HG02798 (cell line): ENCODE data around the gene NALF2.

Experiments
- ATAC-seq: cut with Tn5 transposase; IDR thresholded peaks from one replicate; pipeline ENCODE4 v1.9.1; 2021; ENCODE audit warnings: mild to moderate bottlenecking; ENCODE audit not compliant: unreplicated experiment, poor library complexity

NALF2 gene

DNA sequence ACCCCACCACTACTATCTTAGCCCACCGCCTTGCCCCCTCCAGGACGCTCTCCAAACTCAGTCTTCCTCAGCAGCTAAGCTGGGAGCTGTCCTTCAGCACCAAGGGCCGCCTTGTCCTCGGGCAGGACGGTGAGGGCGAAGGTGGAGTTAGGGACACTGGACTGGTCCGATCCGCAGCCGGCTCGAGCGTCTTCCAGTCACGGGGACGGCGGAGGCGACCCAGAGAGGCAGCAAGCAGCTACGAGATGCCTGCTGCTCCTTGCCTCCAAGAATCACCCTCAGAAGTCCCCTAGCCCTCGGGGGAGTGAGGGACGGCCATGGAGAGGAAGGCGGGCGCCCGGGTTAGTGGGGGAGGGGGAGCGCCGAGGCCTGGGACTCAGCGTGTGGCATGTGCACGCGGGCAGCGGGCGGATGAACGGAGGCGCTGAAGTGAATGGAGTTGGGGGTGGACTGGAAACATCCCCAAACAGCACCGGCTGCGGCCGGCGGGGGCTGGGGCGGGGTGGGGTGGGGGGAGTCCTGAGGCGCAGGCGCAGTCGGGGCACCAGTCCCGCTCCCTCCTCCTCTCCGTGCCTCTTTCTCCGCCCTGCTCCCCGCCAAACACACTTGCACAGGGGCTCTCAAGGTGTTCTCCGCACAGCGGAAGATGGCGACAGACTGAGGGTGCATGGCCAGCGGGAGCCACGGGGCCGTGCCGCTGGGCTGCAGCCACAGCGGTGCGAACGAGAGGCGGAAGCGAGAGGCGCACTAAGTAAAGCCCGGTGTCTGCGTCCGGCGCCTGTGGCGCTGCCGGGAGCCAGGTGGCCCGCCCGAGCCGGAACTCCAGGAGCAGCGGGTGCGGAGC, at the start of gene NALF2:
NALF2 (plus strand) TSS at position 545 of the 844 bp plus-strand sequence. CDS start 957 bp downstream, outside the sequence.
- no peak for ATAC-seq

DNA sequence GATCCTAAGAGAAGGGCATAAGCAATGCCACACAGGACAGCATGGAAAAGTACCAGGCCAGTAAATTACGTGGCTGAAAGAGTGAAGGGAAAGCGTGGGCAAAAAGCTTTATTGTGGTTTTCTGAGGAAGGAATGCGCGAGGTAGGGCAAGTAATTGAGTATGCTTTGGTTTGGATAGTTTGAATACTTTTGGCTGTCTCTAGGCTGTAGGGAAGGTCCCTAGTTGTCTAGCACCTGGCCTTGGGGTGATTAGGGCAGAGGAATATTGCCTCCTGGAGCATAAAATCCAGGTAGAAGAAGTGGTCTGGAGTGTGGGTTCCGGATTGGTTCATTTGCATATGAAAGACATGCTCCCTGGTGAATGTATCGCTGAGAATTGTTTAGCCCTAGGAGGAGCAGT, 46.4 kb upstream of the NALF2 start:
- no peak for ATAC-seq

DNA sequence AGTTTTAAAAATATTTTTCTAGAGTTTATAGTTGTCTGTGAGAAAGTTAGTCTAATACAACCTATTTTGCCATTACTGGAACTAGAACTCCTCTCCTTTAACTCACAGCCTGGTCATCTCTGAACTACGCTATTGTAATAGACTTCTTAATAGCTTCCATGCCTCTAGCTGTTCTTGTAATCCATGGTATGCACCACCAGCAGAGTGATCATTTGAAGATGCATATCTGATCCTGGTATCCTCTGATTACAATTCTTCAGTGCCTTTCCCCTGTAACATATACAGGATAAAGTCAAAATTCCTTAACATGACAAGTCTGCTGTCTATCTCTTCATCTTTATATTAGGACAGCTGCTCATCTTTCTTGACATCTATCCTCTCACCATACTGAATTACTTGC, 37.6 kb upstream of the NALF2 start:
- ATAC-seq, result no peak

DNA sequence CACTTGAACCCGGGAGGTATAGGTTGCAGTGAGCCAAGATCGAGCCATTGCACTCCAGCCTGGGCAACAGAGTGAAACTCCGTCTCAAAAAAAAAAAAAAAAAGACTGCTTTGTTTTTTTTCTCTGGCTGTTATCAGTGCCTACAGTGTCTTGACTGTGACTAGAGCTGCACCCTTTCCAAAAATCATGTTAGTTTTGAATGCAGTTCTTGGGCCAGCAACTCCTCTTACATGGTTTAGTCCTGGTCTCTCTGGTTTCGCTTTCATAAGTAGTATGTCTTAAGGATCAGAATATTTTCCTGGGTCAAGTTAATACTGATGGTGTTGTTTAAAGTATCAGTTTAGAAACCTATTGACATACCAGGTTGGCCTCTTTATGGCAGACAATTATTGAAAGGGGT, 34.2 kb upstream of the NALF2 start:
- no peak for ATAC-seq

DNA sequence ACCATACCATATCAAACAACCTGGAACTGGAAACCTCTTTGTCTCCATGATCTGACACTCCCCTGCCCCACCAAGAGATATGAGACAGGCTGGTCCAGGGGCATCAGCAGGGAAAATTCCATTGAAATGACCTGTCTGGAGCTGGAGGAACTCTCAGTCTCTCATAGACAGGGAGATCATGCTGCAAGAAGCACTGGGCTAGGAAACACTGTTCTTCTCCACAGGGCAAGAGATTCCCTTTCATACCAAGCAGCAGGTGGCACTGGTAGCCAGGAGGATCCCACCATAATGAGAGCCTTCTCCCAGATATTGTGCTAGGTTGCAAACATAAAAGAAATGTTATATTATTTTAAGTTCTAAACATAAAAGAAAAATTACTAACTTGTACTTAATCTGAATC, 14.5 kb upstream of the NALF2 start:
- ATAC-seq, result no peak

DNA sequence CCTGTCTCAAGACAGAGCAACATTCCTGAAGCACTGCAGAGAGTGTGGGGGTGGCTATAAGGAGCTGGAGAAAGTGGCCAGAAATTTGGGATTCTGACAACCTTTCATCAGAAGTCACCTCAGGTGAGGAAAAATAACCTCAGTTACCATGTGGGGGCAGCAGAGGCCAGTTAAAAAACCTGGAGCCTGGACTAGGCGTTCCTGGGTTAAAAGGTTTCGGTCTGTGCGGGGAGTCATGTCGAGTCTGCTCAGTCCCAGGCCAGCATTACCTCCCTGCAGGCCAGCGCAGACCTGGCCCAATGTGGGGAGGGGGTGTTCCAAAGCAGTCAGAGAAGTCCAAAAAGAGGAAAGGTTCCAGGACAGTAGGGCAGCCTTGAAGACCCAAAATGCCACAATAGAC, 10.9 kb upstream of the NALF2 start:
- no peak for ATAC-seq

DNA sequence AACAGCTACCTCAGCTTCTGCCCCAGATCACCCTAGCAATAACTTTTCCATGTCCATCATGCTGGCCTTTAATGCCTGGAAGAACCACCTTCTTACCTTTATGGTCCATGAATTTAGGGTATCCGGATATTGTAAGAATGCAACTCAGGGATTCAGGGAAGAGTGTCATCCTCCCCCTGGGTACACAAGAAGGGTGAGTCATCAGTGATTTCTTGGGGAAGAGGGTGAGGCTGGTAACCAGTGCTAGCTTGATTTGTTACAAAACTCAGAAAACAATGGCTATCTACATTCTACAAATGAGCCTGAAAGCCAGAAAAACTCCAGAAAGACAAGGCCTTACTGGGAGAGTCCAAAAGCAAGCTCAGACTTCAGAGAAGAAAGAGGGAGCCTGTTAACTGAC, 10.4 kb upstream of the NALF2 start:
- ATAC-seq, result no peak

DNA sequence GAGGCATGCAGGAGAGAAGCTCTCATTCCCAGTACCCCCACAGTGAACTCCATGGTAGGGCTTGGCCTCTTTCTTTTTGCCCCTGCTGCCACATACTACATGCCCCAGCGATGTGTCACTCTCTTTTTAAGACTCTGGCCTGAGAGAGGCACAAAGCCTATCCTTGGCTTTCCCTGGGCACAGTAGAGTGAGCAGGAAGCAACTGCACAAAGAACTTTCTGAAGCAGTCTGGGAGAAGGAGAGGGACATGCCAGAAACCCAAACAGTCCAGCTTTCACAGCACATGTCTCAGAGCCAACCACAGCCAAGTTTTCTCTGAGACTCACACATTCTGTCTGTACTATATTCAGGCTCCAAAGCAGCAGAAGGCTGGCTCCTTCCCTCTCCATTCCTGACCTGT, 7.9 kb upstream of the NALF2 start:
- ATAC-seq, result no peak

DNA sequence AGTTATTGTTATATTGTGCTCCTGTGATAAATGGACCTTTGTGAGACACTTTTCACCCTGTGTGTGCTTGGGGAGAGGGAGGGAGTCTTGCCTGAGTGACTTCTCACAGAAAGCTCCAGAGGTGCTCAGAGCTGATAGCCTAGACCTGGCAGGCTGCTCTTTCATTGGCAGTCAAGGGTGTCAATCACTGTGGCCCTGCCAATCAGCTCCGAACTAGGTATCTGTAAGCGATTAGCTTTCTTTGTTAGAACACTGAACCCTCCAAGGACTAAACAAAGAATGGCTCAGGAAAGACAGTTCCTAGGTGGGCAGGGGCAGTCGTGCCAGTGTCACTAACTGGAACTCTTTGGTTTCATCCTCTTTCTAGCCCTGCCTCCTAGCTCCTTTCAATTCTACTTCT, 2.7 kb upstream of the NALF2 start:
- ATAC-seq, result no peak

DNA sequence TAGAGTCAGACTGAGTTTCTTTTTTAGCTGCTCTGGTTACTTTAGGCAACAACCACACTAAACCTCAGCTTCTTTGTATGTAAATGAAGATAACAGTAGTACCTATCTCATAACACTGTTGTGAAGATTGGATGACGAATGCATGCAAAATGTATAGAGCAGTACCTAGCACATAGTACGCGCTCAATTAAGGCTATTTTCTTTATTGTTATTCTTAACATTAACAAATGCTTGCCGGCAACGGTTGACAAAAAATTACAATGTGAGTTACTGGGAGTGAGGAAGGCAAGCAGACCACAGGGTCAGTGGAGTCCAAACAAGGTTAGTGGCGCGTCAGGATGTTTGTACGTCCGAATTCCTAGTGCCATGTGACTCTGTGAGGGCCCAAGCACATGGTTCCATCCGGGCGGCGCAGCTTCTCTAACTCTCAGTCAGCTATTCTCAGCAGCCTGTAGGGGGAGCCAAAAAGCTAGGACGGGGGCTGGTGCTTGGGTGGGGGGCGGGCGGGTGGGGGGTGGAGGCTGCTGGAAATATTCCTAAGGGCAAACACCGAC, 821 bp upstream of the NALF2 start:
- no peak for ATAC-seq

DNA sequence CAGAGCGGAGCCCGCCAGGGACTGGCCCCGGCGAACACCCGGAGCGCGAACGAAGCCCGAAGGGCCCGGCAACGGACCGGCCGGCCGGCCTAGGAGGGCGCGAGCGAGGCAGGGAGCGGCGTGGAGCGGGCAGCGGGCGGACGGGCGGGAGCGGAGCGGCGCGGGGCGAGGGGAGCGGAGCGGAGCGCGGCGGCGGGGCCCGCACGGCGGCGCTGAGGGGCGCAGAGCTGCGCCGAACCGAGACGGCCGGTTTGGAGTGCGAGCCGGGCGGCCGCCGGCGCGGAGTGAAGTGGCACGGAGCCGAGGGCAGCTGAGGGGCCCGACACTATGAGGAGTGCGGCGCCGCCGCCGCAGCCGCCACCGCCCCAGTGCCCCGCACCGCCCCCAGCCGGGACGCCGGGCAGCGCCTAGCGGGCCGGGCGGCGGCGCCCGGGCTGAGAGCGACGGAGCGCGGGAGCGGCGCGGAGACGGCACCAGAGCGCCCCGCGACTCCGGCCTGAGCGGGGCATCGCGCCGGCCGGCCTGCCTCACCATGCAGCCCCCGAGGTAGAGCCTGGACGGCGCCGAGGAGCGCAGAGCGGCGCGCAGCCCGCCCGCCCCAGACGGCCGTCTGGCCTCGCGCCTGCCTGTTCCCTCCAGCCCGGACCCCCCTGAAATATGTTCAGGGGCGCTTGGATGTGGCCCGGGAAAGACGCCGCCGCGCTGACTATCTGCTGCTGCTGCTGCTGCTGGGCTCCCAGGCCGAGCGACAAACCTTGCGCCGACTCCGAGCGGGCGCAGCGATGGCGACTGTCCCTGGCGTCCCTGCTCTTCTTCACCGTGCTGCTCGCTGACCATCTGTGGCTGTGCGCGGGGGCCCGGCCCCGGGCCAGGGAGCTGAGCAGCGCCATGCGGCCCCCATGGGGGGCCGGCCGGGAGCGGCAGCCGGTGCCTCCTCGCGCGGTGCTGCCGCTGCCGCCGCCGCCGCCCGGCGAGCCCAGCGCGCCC, 793 bp downstream of the NALF2 start:
- ATAC-seq, result no peak

DNA sequence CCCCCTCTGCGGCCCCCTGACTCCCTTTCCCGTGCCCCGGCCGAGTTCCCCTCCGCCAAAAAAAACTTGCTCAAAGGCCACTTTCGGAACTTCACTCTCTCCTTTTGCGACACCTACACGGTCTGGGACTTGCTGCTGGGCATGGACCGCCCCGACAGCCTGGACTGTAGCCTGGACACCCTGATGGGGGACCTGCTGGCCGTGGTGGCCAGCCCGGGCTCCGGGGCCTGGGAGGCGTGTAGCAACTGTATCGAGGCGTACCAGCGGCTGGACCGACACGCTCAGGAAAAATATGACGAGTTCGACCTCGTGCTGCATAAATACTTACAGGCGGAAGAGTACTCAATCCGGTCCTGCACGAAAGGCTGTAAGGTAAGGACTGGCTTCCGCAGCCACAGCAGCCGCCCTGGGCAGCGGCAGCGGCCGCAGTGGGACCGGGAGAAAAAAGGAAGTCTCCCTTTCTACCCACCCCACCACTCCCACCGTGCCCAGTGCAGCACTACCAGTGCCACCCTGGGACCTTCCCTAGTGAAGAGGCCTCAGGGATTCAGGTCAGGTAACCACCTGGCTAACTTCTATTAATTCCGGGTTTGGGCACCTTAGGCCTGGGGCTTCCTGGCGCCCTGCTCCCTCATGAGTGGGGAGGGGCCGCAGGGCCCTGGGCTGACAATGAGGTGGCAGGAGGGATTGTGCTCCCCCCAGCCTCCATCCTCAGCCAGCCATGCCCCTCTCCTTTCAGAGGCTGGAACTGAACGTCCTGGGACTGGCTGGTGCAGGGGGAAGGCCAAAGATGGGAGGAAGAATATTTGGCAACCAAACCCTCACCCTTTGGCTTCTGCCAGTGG, 1.9 kb downstream of the NALF2 start:
- no peak for ATAC-seq

DNA sequence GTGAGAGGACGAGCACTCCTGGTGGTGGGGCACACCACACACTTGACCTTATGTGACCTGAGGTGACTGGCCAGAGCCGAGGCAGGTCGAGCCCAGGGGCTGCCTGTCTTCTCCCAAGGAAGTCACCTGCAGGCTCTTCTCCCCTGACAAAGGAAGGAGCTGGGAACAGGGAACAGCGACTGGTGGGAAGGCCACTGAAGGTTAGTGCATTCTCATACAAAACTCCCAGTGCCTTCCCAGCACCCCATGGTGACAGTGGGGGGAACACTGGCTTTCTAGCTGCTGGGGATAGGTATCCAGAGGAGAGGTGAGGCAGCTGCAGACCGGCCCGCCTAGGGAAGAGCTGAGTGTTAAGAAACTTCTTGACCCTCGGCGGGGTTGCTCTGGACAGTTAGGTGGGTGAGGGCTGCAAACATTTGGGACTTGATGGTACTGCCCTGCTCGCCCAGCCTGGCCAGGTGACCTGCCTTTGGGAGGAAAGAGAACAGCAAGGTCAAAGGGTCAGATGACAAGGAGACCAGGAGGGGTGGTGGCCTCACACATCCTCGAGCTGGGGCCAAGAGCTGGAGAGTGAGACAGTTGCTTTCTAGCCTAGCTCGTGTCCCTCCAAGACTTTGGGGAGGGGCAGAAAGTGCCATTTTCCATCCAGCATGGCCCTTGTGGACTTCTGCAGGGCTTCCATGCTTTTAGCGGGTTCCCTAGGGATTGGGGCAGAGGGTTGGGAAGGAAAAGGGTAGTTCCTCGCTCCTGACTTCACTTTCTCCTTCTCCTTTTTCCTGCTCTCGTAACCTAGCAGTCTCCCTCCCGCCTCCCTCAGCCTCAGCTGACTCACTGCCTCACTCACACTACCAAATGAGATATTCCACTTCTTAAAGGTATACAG, 2.7 kb downstream of the NALF2 start:
- ATAC-seq, result no peak

DNA sequence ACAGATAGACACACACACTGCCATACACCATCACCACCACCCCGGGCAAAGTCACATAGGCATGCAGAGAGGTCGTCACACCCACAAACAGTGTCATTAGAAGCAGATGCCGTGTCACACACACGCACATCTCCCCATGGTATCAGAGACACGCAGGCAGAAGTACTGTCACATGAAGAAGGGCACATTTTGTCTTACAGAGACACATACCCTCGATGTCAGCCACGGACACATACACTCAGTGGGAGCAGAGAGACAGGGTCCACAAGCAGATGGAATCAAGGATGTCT, 3.3 kb downstream of the NALF2 start:
- no peak for ATAC-seq

DNA sequence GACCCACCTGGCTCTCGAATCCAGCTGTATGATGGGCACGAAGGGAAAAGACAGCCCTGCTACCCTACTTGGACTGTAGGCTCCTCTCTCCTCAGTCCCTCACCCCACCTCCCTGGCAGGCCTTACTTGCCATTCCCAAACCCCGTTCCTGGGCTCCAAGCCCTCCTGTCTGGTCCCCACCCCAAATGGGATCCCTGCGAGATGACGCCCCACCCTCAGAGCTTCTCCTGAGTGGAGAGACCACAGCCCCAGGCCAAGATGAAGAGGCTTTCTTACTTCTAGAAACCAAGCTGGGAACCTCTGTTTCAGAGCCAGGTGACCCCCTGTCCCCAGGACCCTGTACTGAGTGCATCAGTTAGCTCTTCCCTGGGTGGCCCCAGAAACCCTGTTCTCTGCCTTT, 4.5 kb downstream of the NALF2 start:
- ATAC-seq, result no peak

DNA sequence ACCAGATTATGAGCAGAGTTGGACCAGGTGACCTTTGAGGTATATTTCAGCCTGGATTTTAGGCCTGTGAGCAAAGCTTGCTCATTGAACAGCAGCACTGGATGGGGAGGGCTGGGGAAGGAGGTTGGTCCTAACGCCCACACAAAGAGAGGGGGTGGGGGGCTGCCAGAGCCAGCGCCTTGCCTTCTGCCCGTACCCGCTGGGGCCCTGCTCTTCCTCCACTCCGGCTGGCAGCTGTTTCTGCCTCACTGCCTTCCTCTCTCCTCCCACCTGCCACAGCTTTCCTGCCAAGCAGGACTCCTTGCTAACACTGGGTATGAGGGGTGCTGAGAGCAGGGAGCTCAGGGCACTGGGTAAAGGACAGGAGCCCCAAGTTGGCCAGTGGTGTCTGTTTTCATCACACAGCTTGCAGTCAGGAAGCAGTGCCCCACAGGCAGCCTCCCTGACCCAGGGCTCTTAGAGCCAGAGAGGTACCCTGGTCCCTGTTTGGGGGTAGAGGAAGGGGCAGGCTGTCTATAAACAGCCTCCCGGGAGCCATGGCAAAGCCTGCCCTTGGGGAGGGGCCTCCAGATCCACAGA, 6.1 kb downstream of the NALF2 start:
- ATAC-seq, result no peak

DNA sequence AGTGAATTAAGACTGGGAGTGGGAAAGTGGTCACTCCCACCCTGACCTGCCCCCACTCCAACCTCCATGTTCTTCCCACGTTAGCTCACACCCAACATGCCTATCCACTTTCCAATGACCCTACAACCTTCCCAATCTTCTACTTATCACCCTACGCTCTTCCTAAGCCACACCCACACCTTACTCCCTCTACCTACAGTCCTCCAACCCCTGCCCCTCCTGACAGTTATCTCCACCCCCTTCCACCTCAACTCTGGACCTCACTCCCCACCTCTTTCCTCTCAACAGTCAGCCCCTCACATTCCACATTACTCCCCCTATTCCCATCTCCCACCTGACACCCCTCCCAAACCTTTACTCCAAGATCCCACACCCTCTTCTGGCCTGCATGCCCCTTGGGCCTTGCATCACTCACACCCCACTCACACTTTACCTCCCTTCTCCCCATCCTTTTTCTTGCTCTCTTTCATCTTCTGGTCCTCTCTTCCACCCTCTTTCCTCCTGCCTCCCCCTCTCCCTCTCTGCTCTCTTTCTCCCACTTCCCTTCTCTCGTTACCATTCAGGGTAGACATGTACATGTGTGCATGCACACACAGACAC, 6.9 kb downstream of the NALF2 start:
- ATAC-seq, result no peak

DNA sequence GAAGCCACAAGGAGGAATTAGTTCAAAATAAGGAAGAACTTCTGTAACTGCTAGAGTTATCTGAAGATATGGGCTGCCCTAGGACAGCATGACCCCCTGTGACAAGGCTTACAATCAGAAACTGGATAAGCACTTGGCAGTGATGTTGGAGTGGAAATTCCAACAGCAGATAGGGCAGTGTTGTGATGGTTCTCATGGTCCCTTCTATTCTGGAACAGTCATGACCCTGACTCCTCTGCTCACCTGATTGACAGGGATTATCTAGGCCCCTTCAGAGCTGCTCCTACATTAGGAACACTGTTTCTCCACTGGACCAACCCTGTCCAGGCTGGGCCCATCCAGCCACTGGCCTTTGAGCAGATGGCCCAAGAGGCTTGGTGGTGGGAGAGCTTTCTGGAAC, 17.9 kb downstream of the NALF2 start:
- no peak for ATAC-seq

DNA sequence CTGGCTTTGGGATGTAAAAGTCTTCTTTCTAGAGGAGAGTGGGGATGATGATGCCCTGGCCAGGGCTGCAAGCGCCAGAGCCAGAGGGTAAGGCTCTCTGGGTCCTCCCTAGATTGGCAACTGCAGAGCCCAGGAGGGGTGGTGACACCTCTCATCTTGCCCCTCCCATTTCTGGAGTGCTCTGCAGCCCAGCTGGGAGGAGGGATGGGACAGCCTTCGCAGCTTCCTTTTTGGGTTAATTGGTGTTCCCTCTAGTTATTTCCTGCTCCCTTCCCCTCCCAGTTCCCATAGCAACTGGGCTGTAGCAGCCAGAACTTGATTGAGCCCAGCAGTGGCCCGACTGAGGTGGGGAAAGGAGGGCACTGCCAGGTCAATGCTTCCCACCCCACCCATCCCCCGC, 19.2 kb downstream of the NALF2 start:
- no peak for ATAC-seq
